Cardiac fibroblast (primary cell): ENCODE measurements around the gene ATXN1.

Source experiments
- DNase-seq, 2 donors: peaks; one replicate each; pipeline versions ENCODE4 v3.0.0 to v3.0.0-alpha.2; 2010; ENCODE audit warnings: low read depth in 2 of 2
- H3K4me3 ChIP-seq, 2 donors: replicated peaks in 1 of 2; 1 replicate in 1 of 2; 2 replicates in 1 of 2; pipeline ENCODE4 v1.5.1; 2011; ENCODE audit warnings: low read depth in 2 of 2, low read length in 2 of 2, mild to moderate bottlenecking in 2 of 2, moderate library complexity in 1 of 2
- TF ChIP-seq, protein P1 (sequence below): IDR thresholded peaks from one replicate; pipeline ENCODE4 v1.5.1; 2011; ENCODE audit warnings: low read depth, mild to moderate bottlenecking, low read length, inconsistent platforms

Gene ATXN1

GRCh38 chr6:16421462-16421960 is 339.7 kb downstream of the ATXN1 start:
- TF ChIP-seq, protein P1, sequence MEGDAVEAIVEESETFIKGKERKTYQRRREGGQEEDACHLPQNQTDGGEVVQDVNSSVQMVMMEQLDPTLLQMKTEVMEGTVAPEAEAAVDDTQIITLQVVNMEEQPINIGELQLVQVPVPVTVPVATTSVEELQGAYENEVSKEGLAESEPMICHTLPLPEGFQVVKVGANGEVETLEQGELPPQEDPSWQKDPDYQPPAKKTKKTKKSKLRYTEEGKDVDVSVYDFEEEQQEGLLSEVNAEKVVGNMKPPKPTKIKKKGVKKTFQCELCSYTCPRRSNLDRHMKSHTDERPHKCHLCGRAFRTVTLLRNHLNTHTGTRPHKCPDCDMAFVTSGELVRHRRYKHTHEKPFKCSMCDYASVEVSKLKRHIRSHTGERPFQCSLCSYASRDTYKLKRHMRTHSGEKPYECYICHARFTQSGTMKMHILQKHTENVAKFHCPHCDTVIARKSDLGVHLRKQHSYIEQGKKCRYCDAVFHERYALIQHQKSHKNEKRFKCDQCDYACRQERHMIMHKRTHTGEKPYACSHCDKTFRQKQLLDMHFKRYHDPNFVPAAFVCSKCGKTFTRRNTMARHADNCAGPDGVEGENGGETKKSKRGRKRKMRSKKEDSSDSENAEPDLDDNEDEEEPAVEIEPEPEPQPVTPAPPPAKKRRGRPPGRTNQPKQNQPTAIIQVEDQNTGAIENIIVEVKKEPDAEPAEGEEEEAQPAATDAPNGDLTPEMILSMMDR = no peak
- DNase-seq = no peak

GRCh38 chr6:16420715-16421461 is 340.4 kb downstream of the ATXN1 start:
- TF ChIP-seq, protein P1 = no peak
- peak; percentile 52 to 74 for DNase-seq
- no peak overlapping the region for H3K4me3 ChIP-seq

More at GRCh38 chr6:16421462-16421960, 339.7 kb downstream of the ATXN1 start:
- H3K4me3 ChIP-seq = no peak overlapping the region

DNA sequence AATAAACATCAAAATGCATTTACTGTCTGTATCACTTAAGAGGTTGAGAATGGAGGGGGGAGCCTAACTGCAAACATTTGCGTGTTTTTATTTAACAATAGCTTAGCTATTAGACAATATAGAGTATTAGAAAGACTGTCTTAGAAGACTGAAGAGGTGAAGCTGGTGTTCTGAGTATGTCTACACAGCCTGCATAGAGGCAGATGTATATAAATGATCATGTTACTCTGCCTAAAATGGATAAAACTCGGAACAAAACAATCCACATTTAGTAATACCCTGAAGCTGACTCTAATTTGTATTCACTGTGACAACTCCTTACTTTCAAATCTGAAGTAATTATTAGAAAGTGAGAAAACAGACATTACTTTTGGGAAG is 340.9 kb downstream of the ATXN1 start:
- no peak overlapping the region for H3K4me3 ChIP-seq
- no peak for DNase-seq
- TF ChIP-seq, protein P1 = no peak

DNA sequence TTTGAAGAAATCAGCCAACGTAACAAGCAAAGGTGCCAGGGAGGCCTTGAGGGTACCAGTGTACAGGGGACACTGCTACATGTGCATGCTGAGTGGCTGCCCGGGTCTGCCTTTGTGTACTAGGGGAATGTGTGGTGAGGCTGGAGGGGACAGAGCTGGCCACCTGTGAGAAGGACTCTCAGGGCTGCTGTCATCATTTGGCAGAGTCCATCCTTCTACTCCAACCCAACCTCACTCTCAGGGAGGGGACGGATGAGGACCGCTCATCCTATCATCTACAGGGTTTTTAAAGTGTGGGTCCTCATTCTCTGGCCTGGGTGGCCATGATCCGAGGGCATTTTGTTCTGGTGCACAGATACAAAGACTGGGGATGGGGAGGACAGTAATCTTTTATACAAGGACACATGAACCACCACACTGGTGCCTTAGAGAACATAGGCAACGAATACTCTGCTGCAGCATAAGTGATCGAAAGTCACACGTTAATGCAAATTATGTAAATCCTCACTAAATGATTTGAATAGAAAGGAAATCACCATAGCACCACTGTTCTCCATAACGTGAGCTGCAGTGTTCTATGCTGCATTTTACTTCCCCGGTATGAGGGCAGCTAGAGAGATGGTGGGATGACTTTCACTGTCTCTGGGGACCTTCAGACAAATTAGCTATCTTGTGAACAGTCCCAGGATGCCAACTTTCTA is 341.5 kb downstream of the ATXN1 start:
- TF ChIP-seq, protein P1 = no peak
- no peak overlapping the region for H3K4me3 ChIP-seq
- DNase-seq = no peak

- no peak for DNase-seq
- no peak overlapping the region for H3K4me3 ChIP-seq
- TF ChIP-seq, protein P1 = no peak
Measured at GRCh38 chr6:16418151-16418550, 343.1 kb downstream of the ATXN1 start.

DNA sequence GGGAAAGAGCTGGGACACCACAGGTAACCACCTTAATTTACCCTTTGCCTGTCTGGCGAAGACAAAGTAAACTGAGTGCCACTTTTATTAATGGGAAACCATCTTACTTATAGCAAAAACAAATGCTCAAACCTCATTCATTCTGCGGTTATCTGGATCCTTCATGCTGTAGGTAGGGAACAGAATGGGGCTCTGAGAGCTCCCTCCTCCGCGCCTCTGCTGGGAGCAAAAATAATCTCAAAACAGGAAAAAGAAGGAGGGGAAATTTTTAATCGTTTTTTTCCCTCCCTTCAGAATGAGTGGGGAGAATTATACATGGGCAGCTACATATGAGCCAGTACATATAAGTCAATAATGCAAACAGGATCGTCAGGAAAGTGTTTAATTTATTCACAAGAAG is 345.6 kb downstream of the ATXN1 start:
- TF ChIP-seq, protein P1 = no peak
- no peak for DNase-seq
- no peak overlapping the region for H3K4me3 ChIP-seq
